HG03139 (cell line): ENCODE measurements around the gene ZNF280B.
A peak's percentile ranks its signal among the peaks of the same experiment; 100 is the strongest.

Source experiments
- ATAC-seq: cut with Tn5 transposase; IDR thresholded peaks from one replicate; pipeline ENCODE4 v1.9.1; 2021; ENCODE audit not compliant: unreplicated experiment

ZNF280B gene, protein sequence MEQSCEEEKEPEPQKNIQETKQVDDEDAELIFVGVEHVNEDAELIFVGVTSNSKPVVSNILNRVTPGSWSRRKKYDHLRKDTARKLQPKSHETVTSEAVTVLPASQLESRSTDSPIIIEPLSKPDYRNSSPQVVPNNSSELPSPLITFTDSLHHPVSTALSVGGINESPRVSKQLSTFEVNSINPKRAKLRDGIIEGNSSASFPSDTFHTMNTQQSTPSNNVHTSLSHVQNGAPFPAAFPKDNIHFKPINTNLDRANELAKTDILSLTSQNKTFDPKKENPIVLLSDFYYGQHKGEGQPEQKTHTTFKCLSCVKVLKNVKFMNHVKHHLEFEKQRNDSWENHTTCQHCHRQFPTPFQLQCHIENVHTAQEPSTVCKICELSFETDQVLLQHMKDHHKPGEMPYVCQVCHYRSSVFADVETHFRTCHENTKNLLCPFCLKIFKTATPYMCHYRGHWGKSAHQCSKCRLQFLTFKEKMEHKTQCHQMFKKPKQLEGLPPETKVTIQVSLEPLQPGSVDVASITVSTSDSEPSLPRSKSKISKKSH

DNA sequence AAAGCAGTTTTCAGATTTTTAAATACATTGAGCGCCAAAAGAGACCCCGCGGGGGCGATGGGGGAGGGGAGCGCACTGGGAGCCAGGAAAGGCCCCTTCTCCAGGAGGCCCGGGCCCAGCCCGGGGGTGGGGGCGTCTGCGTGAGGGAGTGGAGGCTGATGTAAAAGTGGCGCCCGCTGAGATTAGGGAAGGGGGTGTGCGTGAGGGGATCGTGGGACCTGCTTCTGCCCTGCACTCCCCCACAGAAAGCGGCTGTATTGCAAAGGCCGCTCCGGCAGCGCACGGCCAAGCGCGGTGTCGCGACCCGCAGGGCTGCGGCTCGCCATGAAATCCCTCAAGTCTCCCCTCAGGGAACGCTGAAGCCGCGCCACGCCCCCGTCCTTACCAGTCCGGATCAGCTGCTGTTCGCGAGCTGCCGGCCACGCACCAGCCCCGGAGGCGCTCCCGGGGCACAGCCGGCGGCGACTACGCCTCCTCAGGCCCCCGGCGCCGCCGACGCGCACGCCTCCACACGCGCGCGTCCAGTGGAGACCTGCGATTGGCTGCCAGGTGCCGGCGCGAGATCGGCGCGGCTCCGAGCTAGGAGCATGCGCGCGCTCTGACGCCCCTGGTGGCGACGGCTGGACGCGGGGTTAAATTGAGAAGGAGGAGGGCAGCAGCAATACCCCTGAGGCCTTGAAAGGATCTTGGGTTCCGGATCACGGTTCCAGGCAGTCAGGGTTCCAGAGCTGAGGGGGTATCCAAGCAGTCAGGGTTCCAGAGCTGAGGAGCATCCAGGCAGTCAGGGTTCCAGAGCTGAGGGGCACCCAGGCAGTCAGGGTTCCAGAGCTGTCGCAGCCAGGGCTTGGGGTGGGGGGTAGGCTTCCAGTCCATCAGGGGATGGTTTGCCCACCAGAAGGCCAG is at the start of gene ZNF280B:
ZNF280B (minus strand) TSS at position 469 of the 903 bp plus-strand sequence. CDS start 19,344 bp downstream, outside the sequence.
- peak; percentile 78 for ATAC-seq

DNA sequence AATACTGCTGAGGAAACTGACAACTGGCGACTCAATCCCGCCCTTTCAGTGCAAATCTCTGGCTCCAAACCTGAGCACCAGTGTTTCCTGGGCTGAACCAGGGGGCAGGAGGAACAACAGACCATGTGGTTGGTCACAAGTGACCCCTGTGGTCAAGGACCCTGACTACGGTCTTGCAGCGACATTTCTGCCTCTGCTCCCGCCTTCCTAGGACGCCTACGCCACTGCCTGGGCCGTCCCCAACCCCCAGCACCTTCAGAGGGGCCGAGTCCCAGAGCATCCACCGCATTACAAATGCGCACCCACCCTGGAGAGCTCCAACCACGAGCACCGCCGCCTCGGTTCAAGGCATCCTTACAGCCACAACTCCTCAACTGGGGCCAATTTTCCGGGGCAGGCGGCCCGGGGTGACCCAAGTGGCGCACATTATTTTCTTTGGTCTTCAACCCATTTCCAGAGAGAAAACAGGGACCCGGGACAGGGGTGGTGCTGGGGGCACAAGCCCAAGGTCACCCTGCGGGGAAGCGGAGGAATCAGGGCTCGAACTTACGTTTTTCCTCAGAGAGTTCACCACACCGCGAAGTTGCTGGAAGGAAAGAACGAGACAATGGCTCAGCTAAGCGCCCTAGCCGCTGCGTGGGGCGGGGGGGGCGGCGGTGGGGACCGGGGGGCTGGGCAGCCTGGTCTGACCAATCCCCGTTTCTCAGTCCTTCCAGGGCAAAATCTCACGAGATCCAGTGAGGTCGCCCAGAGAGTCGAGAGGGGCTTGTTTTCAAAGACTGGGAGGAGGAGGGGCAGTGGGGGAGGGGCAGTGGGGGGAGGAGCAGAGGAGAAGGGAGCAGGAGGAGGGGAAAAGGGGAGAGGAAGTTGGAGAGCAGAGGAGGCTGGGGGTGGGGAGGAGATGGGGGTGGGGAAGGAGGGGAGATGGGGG is 48.7 kb upstream of the ZNF280B start:
- ATAC-seq, result no peak

DNA sequence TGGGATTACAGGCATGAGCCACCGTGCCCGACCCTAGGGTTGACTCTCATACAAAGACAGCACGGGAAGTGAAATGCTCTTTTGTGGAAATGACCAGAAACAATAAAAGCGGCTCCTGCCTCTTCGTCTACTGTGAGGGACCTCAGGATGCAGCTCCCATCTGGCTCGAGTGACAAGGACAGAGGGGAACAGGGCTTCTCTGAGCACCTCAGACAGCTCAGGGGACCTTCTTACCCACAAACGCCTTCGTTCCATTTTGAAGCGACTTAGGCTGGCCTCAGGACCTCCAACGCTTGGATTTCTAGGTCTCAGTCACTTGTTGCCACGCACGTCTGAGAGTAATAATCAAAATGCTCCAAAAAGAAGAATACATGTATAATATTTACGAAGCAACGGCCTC is 48.0 kb upstream of the ZNF280B start:
- ATAC-seq, result no peak

DNA sequence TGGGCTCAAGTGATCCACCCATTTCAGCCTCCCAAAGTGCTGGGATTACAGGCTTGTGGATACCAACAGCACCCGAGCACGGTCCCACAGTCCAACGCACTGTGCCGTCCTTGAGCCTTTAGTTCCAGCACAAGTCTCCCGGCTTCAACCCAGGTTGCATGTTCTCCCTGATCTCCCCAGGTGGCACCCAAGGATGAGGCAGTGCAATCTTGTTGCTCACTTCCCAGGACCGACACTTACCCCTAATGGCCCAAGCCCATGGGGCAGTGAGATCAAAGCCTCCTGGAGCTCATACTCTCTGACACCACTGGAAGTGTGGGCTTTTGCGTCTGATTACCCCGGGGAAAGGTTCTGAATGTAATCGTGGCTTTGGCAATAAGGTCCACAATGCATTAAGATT is 47.1 kb upstream of the ZNF280B start:
- ATAC-seq, result no peak

DNA sequence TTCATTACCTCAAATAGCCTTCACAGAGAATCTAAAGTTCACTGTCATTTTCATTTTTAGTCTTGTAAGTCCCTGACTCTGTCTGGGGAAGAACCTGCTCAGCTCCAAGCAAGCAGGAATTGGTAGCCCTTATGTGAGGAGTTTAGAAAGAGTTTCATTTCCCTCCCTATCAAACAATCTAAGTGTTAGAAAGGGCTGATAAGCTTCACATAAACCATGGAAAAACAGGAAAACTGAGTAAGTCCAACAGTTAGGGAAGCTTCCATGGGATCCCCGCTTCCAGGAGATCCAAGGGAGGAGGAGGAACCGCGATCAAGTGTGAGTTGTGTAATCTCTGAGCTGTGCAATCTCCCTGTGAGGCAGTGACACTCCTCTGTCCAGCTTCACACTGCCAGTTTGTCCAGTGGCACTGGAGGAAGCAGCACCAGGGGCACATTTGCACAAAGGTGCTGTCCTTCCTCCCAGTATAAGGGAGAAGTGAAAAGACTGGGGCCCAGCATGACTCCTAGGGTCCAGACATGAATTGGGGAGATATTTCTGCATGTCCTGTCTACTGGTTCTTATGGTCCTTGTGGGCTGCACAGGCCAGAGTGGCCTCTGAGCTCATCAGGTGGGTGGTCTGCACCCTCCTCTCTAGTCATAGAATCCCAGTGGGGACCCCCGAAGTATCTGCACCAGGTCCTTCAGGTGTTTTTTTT is 46.2 kb upstream of the ZNF280B start:
- ATAC-seq, result no peak

DNA sequence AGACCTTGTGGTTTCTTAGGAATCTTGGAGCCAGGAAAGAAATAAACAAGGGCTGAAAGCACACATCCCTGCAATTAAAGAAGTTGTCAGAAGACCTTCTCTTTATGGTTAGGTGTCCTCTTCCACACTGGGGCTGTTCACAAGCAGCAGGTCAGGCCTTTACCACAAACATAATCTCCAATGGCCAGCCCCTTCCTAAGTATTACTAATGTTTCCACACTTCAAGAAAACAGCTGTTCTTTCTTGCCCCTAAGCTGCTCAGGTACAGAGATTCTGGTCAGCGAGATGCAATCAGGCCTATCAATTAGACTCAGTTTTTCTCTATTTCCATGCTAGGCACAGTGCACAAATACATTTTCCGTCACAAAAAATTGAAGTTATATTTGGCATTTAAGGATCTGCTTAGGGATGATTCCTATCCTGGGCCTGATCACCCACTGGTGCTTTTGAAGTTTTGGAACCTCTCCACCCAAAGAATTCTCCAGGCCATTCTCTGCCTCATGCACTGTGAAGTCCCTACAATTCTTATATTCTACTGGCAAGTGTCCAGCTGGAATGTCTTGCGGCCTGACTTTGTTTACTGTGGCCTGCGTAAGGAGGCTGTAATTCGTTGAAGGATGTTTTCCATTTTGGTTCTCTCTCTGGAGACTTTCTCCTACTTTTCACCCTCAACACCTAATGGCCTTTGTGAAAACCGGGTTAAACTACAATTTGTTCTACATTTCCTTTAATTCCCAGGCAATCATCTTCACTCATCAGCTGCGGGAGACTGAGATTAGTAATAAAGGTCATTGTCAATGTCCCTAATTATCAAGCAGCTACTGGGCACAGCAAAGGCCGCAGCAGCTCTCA is 45.4 kb upstream of the ZNF280B start:
- no peak for ATAC-seq

DNA sequence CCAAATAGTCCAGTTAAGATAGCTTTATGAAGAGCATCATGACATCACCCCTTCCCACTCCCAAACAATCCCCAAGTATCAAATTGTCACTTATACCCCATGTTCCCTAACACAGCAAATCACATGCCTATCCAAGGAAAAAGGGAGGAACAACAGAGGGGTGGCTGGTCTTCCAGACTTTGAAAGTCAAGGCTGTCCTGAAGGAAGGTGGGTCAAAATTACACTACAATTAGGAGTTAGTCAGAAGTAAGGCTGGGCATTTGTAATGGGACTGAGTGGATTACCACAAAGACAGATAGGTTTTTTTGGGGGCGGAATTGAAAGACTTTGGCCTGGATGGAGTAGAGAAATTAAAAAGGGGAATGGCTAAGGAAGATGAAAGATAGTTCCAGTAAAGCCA is 44.6 kb upstream of the ZNF280B start:
- ATAC-seq, result no peak

DNA sequence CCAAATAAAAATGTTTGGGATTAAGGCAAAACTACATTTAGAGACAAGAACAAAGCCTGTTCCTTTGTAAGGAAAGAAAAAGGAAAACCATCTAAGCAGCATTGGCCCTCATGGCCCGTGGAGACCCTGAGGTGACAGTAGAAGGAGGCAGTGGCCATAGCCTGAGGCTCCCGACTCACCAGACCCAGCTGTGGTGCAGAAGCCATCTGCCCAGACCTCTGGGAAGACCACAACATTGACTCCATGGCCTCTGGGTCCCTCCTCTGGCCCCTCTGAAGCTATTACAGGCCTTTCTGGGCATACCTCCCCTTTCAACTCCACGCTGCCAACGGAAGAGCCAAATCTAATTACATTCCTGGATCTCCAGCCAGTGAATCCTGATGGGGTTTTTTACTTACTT is 44.1 kb upstream of the ZNF280B start:
- no peak for ATAC-seq

DNA sequence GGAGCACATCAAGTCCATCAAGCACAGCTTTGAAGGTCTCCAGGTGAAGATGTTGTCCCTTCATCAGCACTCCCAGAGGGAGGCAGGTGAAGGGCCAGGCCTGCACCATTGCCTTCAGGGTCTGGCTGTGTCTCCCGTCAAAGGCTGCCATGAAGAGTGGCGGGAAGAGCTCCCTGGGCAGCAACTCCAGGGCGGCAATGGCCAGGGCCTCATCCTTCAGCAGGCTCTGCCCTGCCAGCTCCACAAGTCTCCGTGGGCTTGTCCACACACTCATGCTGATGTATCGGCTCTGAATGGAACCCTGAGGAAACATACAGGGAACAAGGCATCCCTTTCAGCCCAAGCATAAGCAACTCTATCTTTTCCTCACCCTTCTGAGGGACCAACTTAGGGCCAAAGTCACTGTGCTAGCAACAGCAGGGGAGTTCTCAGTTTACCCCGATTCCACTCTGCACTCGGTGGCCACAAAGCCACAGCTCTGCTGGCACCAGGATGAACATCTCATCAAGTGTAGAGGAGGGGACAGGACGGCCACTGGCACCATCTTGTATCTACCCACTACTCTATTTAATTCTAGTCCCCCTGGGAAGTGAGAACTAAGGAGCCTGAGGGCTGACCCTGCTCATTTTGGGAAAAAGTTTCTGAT is 42.4 kb upstream of the ZNF280B start:
- ATAC-seq, result no peak

DNA sequence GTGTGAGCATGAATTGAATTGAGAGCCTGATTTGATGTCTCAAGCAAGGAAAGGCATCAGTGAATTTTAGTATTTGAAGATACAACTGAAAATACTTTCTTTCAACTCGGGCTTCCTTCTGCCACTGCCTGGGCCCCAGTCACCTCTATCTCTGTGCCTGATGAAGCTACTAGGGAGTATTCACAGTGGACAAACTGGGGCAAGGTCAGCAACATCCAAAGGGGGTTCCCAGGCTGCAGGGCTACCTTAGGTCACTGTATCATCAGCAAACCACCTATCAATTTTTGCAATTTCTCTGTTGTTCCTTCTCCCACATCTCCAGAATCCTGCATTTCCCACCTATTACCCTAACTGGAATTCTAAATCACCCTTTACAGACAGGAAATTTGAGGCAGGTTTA is 40.4 kb upstream of the ZNF280B start:
- no peak for ATAC-seq

DNA sequence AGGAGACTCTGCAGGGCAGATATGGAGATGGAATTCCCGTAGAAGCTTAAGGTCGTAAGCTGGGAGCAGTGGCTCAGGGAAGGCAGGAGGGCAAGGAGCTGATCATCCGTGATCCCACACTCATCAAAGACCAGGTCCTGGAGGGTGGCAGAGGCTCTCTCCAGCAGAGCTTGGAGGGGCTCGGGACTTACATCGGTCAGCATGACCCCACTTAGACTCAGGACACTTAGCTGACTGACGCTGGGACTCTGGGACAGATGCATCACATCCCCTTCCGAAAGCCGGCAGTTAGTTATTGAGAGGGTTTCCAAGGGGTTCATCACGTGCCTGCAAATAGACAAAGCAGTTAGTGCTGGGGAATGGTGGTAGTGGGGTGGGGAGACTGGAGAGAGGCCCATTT is 39.8 kb upstream of the ZNF280B start:
- ATAC-seq, result no peak

DNA sequence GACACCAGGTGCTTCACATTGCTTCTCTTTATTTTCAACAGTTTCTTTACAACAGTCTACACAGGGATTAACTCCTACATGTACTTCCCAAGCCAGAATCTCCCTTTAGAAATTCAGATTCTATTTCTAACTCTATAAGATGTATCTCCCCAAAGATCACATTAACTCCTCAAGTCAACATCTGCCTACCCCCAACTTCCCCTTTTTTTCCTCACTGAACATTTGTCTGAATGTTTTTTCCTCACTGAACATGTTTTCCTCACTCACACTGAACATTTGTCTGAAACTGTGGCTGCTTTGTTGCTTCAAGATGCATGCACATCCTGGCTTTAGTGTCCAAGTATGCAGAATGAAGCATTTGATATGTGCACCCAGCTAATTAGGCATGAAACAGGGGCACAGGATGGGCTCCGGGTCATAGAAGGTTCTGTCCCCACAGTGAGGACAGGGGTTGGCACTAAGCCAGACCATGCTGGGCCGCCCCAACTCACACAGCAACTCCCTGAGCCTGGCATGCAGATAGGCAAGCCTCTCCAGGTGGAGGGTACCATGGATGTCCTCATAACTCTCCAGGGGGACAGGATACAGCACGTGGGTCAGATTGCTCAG is 39.3 kb upstream of the ZNF280B start:
- ATAC-seq, result no peak

DNA sequence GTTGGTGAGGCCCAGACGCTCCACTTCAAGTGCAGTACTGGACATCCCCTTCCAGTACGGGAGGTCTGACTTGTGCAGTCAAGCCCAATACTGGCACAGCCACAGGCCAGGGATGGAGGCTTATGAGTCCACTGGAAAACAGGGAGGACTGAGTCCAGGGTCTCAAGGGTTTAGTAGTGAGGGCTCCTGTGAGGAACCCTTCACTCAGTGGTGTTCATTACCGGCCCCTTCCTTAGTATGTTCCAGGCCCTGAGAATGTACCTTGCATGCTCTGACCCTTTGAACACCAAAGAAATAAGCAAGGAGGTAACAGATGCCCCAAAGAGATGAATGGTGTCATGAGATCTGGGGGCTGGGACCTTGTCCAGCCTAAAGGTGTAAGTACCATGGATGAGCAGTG is 38.7 kb upstream of the ZNF280B start:
- ATAC-seq, result no peak

DNA sequence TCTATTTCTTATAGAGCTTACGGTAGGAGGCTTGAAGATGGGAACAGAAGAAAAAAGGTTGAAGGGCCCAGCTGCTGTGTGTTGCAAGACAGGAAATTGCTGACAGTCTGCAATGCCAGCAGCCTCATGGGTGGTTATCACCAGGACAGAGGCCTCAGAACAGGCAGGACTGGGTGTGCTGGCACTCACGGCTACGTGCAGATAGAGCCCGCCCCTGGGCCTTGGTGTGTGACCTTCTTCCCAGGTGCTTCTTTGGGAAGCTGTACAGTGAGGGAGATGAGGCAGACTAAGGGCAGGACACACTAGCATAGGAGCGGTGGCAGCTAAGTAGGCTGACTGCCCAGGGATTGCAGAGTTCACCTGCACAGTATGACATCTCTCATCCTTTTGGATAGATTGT is 37.9 kb upstream of the ZNF280B start:
- ATAC-seq, result no peak

DNA sequence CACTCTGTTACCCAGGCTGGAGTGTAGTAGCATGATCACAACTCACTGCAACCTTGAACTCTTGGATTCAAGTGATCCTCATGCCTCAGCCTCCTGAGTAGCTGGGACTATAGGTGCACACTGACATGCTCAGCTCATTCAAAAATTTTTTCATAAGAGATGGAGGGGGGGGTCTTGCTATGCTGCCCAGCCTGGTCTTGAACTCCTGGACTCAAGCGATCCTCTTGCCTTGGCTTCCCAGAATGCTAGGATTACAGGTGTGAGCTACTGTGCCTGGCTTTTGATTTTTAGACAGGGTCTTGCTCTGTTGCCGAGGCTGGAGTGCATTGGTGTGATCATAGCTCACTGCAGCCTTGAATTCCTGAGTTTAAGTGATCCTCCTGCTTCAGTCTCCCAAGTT is 36.5 kb upstream of the ZNF280B start:
- no peak for ATAC-seq

DNA sequence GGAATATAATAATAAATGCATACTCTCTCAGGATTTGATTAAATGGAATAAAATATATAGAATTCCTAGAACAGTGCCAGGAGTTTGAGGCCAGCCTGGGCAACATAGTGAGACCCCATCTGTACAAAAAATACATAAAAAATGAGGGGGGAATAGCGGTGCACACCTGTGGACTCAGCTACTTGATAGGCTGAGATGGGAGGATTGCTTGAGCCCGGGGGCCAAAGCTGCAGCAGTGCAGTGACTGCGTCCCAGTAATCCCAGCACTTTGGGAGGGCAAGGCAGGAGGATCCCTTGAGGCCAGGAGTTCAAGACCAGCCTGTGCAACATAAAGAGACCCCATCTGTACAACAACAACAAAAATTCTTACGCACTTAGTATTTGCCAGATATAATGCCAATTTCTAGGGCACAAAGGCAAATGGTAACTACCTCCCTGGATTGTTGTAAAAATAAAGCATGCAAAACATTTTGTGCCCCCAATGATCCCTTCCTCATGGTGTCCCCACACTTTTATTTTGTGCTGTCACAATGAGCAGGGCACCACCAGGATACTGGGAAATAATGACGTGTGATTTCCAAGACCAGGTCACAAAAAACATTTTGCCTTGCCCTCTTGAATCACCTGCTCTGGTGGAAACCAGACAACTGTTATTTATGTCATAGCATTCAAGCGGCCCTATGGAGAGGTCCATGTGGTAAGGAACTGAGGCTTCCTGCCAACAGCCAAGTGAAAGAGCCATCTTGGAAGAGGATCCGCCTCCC is 29.9 kb upstream of the ZNF280B start:
- ATAC-seq, result no peak

DNA sequence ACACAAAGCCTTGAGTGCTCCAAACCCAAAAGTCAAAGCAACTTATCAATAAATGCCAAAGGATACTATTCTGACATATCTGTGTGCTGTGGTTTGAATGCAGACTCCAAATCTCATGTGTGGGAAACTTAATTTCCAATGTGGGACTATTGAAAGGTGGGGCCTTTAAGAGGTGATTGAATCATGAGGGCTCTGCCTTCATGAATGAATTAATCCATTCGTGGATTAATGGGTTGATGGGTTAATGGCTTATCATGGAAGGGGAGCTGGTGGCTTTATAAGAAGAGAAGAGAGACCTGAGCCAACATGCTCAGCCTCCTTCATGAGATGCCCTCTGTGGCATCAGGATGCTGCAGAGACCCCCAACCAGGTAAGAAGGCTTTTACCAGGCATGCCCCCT is 28.4 kb upstream of the ZNF280B start:
- no peak for ATAC-seq

DNA sequence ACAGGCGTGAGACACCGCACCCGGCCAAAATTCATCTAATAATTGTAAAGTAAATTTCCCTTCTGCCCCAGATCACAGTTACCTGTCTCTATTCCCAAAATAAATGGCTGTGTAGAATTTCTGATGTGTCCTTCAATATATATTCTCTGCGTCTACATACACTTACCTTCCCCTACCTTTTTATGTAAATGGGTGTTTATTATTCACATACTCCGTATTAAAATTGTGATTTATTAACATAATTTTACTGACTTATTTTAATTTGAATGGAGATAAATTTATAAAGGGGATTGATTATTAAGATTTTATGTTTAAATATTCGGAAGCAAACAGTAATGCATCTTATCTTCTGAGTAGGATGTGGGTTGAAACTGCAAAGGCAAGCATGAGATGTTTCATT is 28.0 kb upstream of the ZNF280B start:
- ATAC-seq, result no peak
